Panc1 (cell line): ENCODE measurements around the gene TAGLN. TPM values are rescaled to one million over a fixed set of nuclear protein-coding genes. Genes with fewer than 3 reads are reported as not detected.

ENCODE experiments used
- ATAC-seq: fragments of 200-7000 bp; cut with Tn5 transposase; 2 replicates; pipeline ENCODE4 v1.9.1; 2020; ENCODE audit warnings: mild to moderate bottlenecking, moderate library complexity
- BruUV-seq: library from RNA; stranded (reverse); fragments of 400-500 nt; replicated peaks from 2 replicates; lab custom pipeline; 2021; lab: Mats Ljungman, UMichigan
- CTCF ChIA-PET: fragments of 300-600 bp; sonication (Branson Sonifier 250); formaldehyde crosslinking; loops from one replicate; lab custom pipeline; 2022; ENCODE audit warnings: antibody characterized with exemption; lab: Charles Lee
- POLR2A ChIA-PET: fragments of 300-600 bp; sonication (Branson Sonifier 250); formaldehyde crosslinking; loops from one replicate; lab custom pipeline; 2022; ENCODE audit warnings: antibody characterized with exemption; lab: Charles Lee
- DNase-seq: peaks from one replicate; pipeline ENCODE4 v3.0.0-alpha.2; 2010; ENCODE audit warnings: low read depth, low spot score
- H3K27ac ChIP-seq: 2 replicates; pipeline ENCODE4 v1.5.1; 2011; ENCODE audit warnings: mild to moderate bottlenecking, low read length, inconsistent platforms
- H3K27me3 ChIP-seq: fragments of 200-500 bp; sonication (Bioruptor generic); 2 replicates; pipeline ENCODE4 v1.6.0; 2014; ENCODE audit warnings: low read length, inconsistent platforms; ENCODE audit not compliant: control insufficient read depth, insufficient read depth
- H3K36me3 ChIP-seq: fragments of 200-500 bp; sonication (Bioruptor generic); 2 replicates; pipeline ENCODE4 v1.5.1; 2014; ENCODE audit warnings: inconsistent platforms, mild to moderate bottlenecking, low read length, moderate library complexity; ENCODE audit not compliant: control insufficient read depth, insufficient read depth
- H3K4me1 ChIP-seq: 2 replicates; pipeline ENCODE4 v1.5.1; 2011; ENCODE audit warnings: inconsistent platforms, mild to moderate bottlenecking, low read length, moderate library complexity; ENCODE audit not compliant: control insufficient read depth, insufficient read depth
- H3K4me3 ChIP-seq, 2 experiments: 2 replicates each; pipeline ENCODE4 v1.5.1; 2011 to 2012; ENCODE audit warnings: low read depth in 2 of 2, low read length in 2 of 2, mild to moderate bottlenecking in 2 of 2, inconsistent platforms in 1 of 2, moderate library complexity in 1 of 2
- H3K9me3 ChIP-seq: fragments of 200-500 bp; sonication (Bioruptor generic); 2 replicates; pipeline ENCODE4 v1.5.1; 2014; ENCODE audit warnings: low read depth, mild to moderate bottlenecking, inconsistent platforms, low read length, moderate library complexity; ENCODE audit not compliant: control insufficient read depth, insufficient read depth
- POLR2AphosphoS5 ChIP-seq: IDR thresholded peaks from 2 replicates; pipeline ENCODE4 v1.6.1; 2012; ENCODE audit warnings: mild to moderate bottlenecking, low read depth, low read length, moderate library complexity
- REST ChIP-seq, 2 experiments: IDR thresholded peaks; 2 replicates each; pipeline ENCODE4 v1.6.1; 2011 to 2012; ENCODE audit warnings: low read depth in 2 of 2, control low read depth in 1 of 2, low read length in 1 of 2, mild to moderate bottlenecking in 1 of 2, moderate library complexity in 1 of 2; ENCODE audit not compliant: insufficient read depth in 1 of 2
- SIN3A ChIP-seq: IDR thresholded peaks from 2 replicates; pipeline ENCODE4 v1.6.1; 2012; ENCODE audit warnings: low read depth, mild to moderate bottlenecking, low read length, moderate library complexity, borderline replicate concordance; ENCODE audit not compliant: insufficient read depth
- TCF7L2 ChIP-seq: IDR thresholded peaks from 2 replicates; pipeline ENCODE4 v1.6.1; 2011; ENCODE audit warnings: mild to moderate bottlenecking, low read depth, low read length, inconsistent platforms
- in situ Hi-C: cut with HindIII; loops from 2 replicates; pipeline ENCODE4 v1.10.0; 2016; ENCODE audit warnings: low sequenced_read_pairs, low pct_unique_long_range_greater_than_20kb
- intact Hi-C: fragments of 100-400 bp; cut with micrococcal nuclease; formaldehyde crosslinking; loops from one replicate; pipeline ENCODE4 v1.10.0; 2022; ENCODE audit not compliant: unreplicated experiment
- total RNA-seq: library from RNA; stranded (reverse); gene quantifications from one replicate; pipeline ENCODE4 v1.2.1, GENCODE V29; 2021; ENCODE audit not compliant: unreplicated experiment
- TF ChIP-seq, protein P1 (sequence below): fragments of 450-650 bp; IDR thresholded peaks from 2 replicates; pipeline ENCODE4 v1.5.1; 2017; ENCODE audit warnings: mild to moderate bottlenecking

TAGLN gene
- total RNA-seq, 1 experiment from 2014 or later: 6.4 TPM

DNA sequence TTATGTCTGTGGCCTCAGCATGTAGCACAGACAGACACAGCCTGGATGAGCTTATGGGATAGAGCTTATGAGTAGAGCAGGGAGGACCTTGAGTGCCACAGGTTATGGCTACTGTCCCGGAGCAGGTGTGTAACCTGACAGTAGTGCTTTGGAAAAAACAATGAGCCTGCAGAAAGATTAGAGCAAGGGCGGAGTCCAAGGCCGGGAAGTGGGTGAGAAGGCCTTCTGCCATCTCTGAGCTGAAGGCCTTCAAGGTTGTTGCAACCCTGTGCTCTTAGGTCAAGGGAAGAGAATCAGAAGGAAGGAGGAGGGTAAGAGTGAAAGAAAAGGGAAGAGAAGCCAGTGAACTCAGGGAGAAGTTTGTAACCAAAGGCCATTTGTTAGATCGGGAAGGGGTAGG, 3.9 kb upstream of the TAGLN start:
- H3K4me1 ChIP-seq: peaks cover 6% of the 10 kb centered on the region; the same call in 1 of the 2 replicates
- ATAC-seq (no peak), DNase-seq (no peak)
- BruUV-seq: no TSS peak
- no peak overlapping the region for H3K4me3 ChIP-seq
- ChIA-PET POLR2A (no interaction called here), CTCF (no interaction called here)
- no peaks in the 10 kb centered on the region for H3K27me3 ChIP-seq
- intact Hi-C loops (no loop called here), in situ Hi-C loops (no loop called here)
- TF ChIP-seq SIN3A (no peak), POLR2AphosphoS5 (no peak), TCF7L2 (no peak), REST (IDR thresholded peaks at IDR 0.05; ENCODE audit: insufficient read depth in 1 of 2, low read depth in 2 of 2, low read length in 1 of 2) (no peak)
- TF ChIP-seq, protein P1, sequence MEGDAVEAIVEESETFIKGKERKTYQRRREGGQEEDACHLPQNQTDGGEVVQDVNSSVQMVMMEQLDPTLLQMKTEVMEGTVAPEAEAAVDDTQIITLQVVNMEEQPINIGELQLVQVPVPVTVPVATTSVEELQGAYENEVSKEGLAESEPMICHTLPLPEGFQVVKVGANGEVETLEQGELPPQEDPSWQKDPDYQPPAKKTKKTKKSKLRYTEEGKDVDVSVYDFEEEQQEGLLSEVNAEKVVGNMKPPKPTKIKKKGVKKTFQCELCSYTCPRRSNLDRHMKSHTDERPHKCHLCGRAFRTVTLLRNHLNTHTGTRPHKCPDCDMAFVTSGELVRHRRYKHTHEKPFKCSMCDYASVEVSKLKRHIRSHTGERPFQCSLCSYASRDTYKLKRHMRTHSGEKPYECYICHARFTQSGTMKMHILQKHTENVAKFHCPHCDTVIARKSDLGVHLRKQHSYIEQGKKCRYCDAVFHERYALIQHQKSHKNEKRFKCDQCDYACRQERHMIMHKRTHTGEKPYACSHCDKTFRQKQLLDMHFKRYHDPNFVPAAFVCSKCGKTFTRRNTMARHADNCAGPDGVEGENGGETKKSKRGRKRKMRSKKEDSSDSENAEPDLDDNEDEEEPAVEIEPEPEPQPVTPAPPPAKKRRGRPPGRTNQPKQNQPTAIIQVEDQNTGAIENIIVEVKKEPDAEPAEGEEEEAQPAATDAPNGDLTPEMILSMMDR: no peak
- H3K27ac ChIP-seq: no peak overlapping the region
- H3K36me3 ChIP-seq: no peaks in the 10 kb centered on the region
- H3K9me3 ChIP-seq: no peaks in the 10 kb centered on the region

- H3K36me3 ChIP-seq: no peaks in the 10 kb centered on the region
- intact Hi-C loops (no loop called here), in situ Hi-C loops (no loop called here)
- no peak for DNase-seq
- BruUV-seq: no TSS peak
- H3K4me1 ChIP-seq: peaks cover 6% of the 10 kb centered on the region; the same call in 1 of the 2 replicates
- ChIA-PET POLR2A (no interaction called here), CTCF (no interaction called here)
- no peaks in the 10 kb centered on the region for H3K27me3 ChIP-seq
- TF ChIP-seq TCF7L2: no peak
- no peak for TF ChIP-seq SIN3A
- TF ChIP-seq REST (IDR thresholded peaks at IDR 0.05; ENCODE audit: insufficient read depth in 1 of 2, low read depth in 2 of 2, low read length in 1 of 2): no peak
- TF ChIP-seq, protein P1: no peak
- TF ChIP-seq POLR2AphosphoS5: no peak
- no peak overlapping the region for H3K4me3 ChIP-seq
- no peak overlapping the region for H3K27ac ChIP-seq
- no peaks in the 10 kb centered on the region for H3K9me3 ChIP-seq
- no peak for ATAC-seq
Measured at GRCh38 chr11:117195761-117196160, 3.4 kb upstream of the TAGLN start.
